ENCODE data around the gene KIF18A.

Gene KIF18A

GRCh38 chr11:28040384-28040783, 67.6 kb downstream of the KIF18A start:
- no peak for DNase-seq

GRCh38 chr11:28038775-28039174, 69.2 kb downstream of the KIF18A start:
- DNase-seq, result no peak

GRCh38 chr11:28026634-28027290, 81.2 kb downstream of the KIF18A start:
- DNase-seq, result no peak

- DNase-seq, result no peak
Observed at GRCh38 chr11:28017816-28018215, 90.1 kb downstream of the KIF18A start.

- no peak for DNase-seq
Observed at GRCh38 chr11:28011813-28012212, 96.1 kb downstream of the KIF18A start.

- no peak for DNase-seq
Observed at GRCh38 chr11:28009996-28010395, 98.0 kb downstream of the KIF18A start.

GRCh38 chr11:28009388-28009787, 98.6 kb downstream of the KIF18A start:
- DNase-seq, result no peak

GRCh38 chr11:28003615-28004014, 104.3 kb downstream of the KIF18A start:
- DNase-seq, result no peak

GRCh38 chr11:27998552-27998951, 109.4 kb downstream of the KIF18A start:
- no peak for DNase-seq

GRCh38 chr11:27997344-27997743, 110.6 kb downstream of the KIF18A start:
- no peak for DNase-seq

- no peak for DNase-seq
Observed at GRCh38 chr11:27996066-27996465, 111.9 kb downstream of the KIF18A start.

- no peak for DNase-seq
Observed at GRCh38 chr11:27995083-27995482, 112.9 kb downstream of the KIF18A start.

- no peak for DNase-seq
Observed at GRCh38 chr11:27991736-27992135, 116.2 kb downstream of the KIF18A start.

GRCh38 chr11:27977527-27977926, 130.4 kb downstream of the KIF18A start:
- no peak for DNase-seq

GRCh38 chr11:27977031-27977430, 130.9 kb downstream of the KIF18A start:
- DNase-seq, result no peak

- no peak for DNase-seq
Observed at GRCh38 chr11:27976262-27976661, 131.7 kb downstream of the KIF18A start.

- no peak for DNase-seq
Observed at GRCh38 chr11:27973851-27974536, 134.0 kb downstream of the KIF18A start.

GRCh38 chr11:27972522-27973170, 135.3 kb downstream of the KIF18A start:
- DNase-seq, result no peak

GRCh38 chr11:27971171-27971570, 136.8 kb downstream of the KIF18A start:
- DNase-seq, result no peak
